MM.1S (cell line): ENCODE data around the gene PIGN.

Experiments
- DNase-seq: peaks from one replicate; pipeline ENCODE4 v3.0.0-alpha.2; 2015
- H2AFZ ChIP-seq: fragments of 300-600 bp; sonication (generic); 2 replicates; pipeline ENCODE4 v1.6.0; 2016; ENCODE audit warnings: antibody characterized with exemption, low read length
- H3F3A ChIP-seq: fragments of 300-600 bp; sonication (generic); 2 replicates; pipeline ENCODE4 v1.6.1; 2016; ENCODE audit warnings: mild to moderate bottlenecking, antibody characterized with exemption, low read length, moderate library complexity, mixed read lengths; ENCODE audit not compliant: insufficient read depth
- H3K27ac ChIP-seq: fragments of 300-600 bp; sonication (generic); 2 replicates; pipeline ENCODE4 v1.5.1; 2016; ENCODE audit warnings: mild to moderate bottlenecking, low read length
- H3K27me3 ChIP-seq: fragments of 300-600 bp; sonication (generic); replicated peaks from 2 replicates; pipeline ENCODE4 v1.6.0; 2016; ENCODE audit warnings: low read length; ENCODE audit not compliant: insufficient read depth
- H3K36me3 ChIP-seq: fragments of 300-600 bp; sonication (generic); replicated peaks from 2 replicates; pipeline ENCODE4 v1.6.1; 2016; ENCODE audit warnings: mild to moderate bottlenecking, low read length, mixed read lengths; ENCODE audit not compliant: insufficient read depth
- H3K4me1 ChIP-seq: fragments of 300-600 bp; sonication (generic); 2 replicates; pipeline ENCODE4 v1.6.1; 2016; ENCODE audit warnings: low read length, mixed read lengths
- H3K4me2 ChIP-seq: fragments of 300-600 bp; sonication (generic); 2 replicates; pipeline ENCODE4 v1.6.0; 2016; ENCODE audit warnings: low read depth, low read length
- H3K4me3 ChIP-seq: fragments of 300-600 bp; sonication (generic); 2 replicates; pipeline ENCODE4 v1.5.1; 2016; ENCODE audit warnings: low read length, mixed read lengths
- H3K79me2 ChIP-seq: fragments of 300-600 bp; sonication (generic); 2 replicates; pipeline ENCODE4 v1.6.1; 2016; ENCODE audit warnings: mixed run types, low read length, mixed read lengths
- H3K9ac ChIP-seq: fragments of 300-600 bp; sonication (generic); 2 replicates; pipeline ENCODE4 v1.6.1; 2016; ENCODE audit warnings: low read length, mixed read lengths
- H3K9me2 ChIP-seq: fragments of 300-600 bp; sonication (generic); replicated peaks from 2 replicates; pipeline ENCODE4 v1.6.1; 2016; ENCODE audit warnings: mild to moderate bottlenecking, low read length, mixed read lengths; ENCODE audit not compliant: insufficient read depth
- H3K9me3 ChIP-seq: fragments of 300-600 bp; sonication (generic); replicated peaks from 2 replicates; pipeline ENCODE4 v1.6.1; 2016; ENCODE audit warnings: mild to moderate bottlenecking, low read length, mixed read lengths; ENCODE audit not compliant: insufficient read depth
- H4K20me1 ChIP-seq: fragments of 300-600 bp; sonication (generic); 2 replicates; pipeline ENCODE4 v1.6.1; 2016; ENCODE audit warnings: mild to moderate bottlenecking, low read length, moderate library complexity, mixed read lengths; ENCODE audit not compliant: insufficient read depth
- CTCF ChIP-seq: fragments of 300-600 bp; sonication (generic); IDR thresholded peaks from 2 replicates; pipeline ENCODE4 v1.5.1; 2016; ENCODE audit warnings: antibody characterized with exemption, low read length, mixed read lengths
- EZH2 ChIP-seq: fragments of 300-600 bp; sonication (generic); optimal IDR thresholded peaks from 2 replicates; pipeline ENCODE3; 2017; ENCODE audit warnings: low read depth, mild to moderate bottlenecking, antibody characterized with exemption, low read length, mixed read lengths
- EZH2phosphoT487 ChIP-seq: fragments of 300-600 bp; sonication (generic); IDR thresholded peaks from 2 replicates; pipeline ENCODE4 v1.6.1; 2018; ENCODE audit warnings: antibody characterized with exemption, low read length

Gene PIGN

DNA sequence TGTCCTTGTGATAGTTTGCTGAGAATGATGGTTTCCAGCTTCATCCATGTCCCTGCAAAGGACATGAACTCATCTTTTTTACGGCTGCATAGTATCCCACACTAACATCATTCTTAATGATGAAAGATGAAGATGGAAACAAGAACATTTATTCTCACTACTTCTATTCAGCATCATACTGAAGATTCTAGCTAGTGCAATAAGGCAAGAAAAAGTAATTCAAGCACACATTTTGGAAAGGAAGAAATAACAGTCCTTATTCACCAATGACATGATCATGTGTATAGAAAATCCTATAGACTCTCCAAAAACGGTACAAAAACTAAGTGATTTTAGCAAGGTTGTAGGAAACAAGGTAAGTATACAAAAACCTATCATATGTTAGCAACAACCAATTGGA, 37.4 kb upstream of the PIGN start:
- H3K79me2 ChIP-seq, result no peaks in the 10 kb centered on the region

DNA sequence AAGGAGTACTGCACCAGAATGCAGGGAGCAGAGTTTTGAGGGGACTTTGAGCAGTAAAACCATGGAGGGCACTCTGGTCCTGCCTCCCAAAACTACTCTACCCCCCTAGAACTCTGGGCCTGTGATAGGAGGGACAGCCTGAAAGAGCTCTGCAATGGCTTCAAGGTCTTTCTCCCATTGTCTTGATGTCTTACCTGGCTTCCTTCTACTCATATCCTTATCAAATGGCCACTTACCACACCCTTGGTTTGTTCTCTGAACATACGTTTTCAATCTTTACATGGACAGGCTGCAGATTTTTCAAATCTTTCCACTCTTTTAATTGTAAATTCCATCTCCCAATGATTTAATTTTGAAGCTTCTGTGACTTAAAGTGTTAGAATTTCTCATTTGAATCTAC, 27.9 kb upstream of the PIGN start:
- H3K79me2 ChIP-seq, result peaks cover 15% of the 10 kb centered on the region
- H3K4me2 ChIP-seq, result no peak overlapping the region
- H3K9ac ChIP-seq, result no peak overlapping the region

More for the DNA sequence above, 37.4 kb upstream of the PIGN start:
- H3K4me2 ChIP-seq, result no peak overlapping the region
- H2AFZ ChIP-seq, result no peak overlapping the region
- no peak overlapping the region for H3K4me3 ChIP-seq
- H3K9ac ChIP-seq, result no peak overlapping the region
- no peaks in the 10 kb centered on the region; the same call in none of the 2 replicates for H3K36me3 ChIP-seq
- H3K9me3 ChIP-seq, result no peaks in the 10 kb centered on the region
- TF ChIP-seq CTCF (no peak), EZH2 (no peak), EZH2phosphoT487 (no peak)
- H3K27me3 ChIP-seq, result no peaks in the 10 kb centered on the region
- no peaks in the 10 kb centered on the region for H3F3A ChIP-seq
- no peak overlapping the region for H3K27ac ChIP-seq
- no peaks in the 10 kb centered on the region for H4K20me1 ChIP-seq
- H3K9me2 ChIP-seq, result no peaks in the 10 kb centered on the region
- DNase-seq, result no peak
- H3K4me1 ChIP-seq, result peaks cover 8% of the 10 kb centered on the region; the same call in 1 of the 2 replicates

DNA sequence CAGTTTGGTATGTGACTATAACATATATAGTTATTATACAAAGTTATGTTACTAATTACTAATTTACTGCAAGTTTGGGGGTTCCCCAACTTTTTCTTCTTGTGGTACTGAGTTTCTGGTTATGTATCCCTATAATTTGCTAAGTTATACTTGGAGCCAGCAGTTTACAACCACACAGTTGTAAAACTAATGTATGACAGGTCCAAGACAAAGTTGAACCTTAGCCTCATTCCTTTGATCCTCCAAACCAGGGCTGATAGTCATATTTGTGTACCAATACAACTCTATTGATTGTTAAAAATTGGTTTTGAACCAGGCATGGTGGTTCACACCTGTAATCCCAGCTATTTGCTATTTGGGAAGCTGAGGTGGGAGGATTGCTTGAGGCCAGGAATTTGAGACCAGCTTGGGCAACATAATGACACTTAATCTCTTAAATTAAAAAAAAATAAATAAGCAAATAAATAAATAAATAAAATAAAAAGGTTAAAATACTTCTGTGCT, 24.5 kb upstream of the PIGN start:
- Histone ChIP-seq H3K9ac (no peak overlapping the region), H3F3A (no peaks in the 10 kb centered on the region), H2AFZ (no peak overlapping the region), H4K20me1 (no peaks in the 10 kb centered on the region), H3K4me3 (no peak overlapping the region), H3K27ac (no peak overlapping the region), H3K36me3 (no peaks in the 10 kb centered on the region; the same call in 1 of the 2 replicates), H3K79me2 (peaks cover 41% of the 10 kb centered on the region), H3K4me2 (no peak overlapping the region), H3K27me3 (no peaks in the 10 kb centered on the region), H3K4me1 (no peaks in the 10 kb centered on the region), H3K9me3 (no peaks in the 10 kb centered on the region), H3K9me2 (no peaks in the 10 kb centered on the region)
- TF ChIP-seq EZH2phosphoT487 (no peak), CTCF (no peak), EZH2 (no peak)
- DNase-seq, result no peak

More for the DNA sequence above, 27.9 kb upstream of the PIGN start:
- H3F3A ChIP-seq, result no peaks in the 10 kb centered on the region
- H3K4me3 ChIP-seq, result no peak overlapping the region
- DNase-seq, result no peak
- no peaks in the 10 kb centered on the region for H3K27me3 ChIP-seq
- H3K36me3 ChIP-seq, result no peaks in the 10 kb centered on the region; the same call in 1 of the 2 replicates
- H3K27ac ChIP-seq, result no peak overlapping the region
- no peaks in the 10 kb centered on the region for H3K9me2 ChIP-seq
- H4K20me1 ChIP-seq, result no peaks in the 10 kb centered on the region
- TF ChIP-seq EZH2phosphoT487 (no peak), EZH2 (no peak), CTCF (no peak)
- no peaks in the 10 kb centered on the region for H3K9me3 ChIP-seq
- H2AFZ ChIP-seq, result no peak overlapping the region
- no peaks in the 10 kb centered on the region for H3K4me1 ChIP-seq
